Measurements from ENCODE around the gene C19orf67. TPM values are rescaled to one million over a fixed set of nuclear protein-coding genes. Genes with fewer than 3 reads are reported as not detected.

The C19orf67 gene
- total RNA-seq, 1 experiment from 2014 or later, result 0.39 TPM

- Histone ChIP-seq H4K8ac (replicated peaks; ENCODE audit: insufficient read length, low read depth, low read length) (no peak overlapping the region), H3K56ac (ENCODE audit: insufficient read length, low read depth, low read length) (no peak overlapping the region), H3K18ac (ENCODE audit: insufficient read length, low read depth, low read length) (no peak overlapping the region), H3K14ac (ENCODE audit: insufficient read depth, low read length) (no peak overlapping the region), H4K20me1 (ENCODE audit: control insufficient read depth, insufficient read depth, insufficient read length) (no peaks in the 10 kb centered on the region), H3K9me3 (ENCODE audit: control insufficient read depth, low read depth, low read length) (no peaks in the 10 kb centered on the region), H3K4me2 (ENCODE audit: insufficient read depth, insufficient read length, low read length) (no peak overlapping the region), H3K27me3 (ENCODE audit: insufficient read depth, low read length) (no peaks in the 10 kb centered on the region), H2BK5ac (ENCODE audit: insufficient read length, low read length) (no peak overlapping the region), H3T11ph (ENCODE audit: low read length) (no peak overlapping the region), H3K23me2 (ENCODE audit: insufficient read length, low read depth, low read length, poor library complexity, severe bottlenecking) (no peaks in the 10 kb centered on the region), H3K4ac (ENCODE audit: low read depth, low read length) (no peak overlapping the region), H2AK5ac (ENCODE audit: insufficient read length, low read length) (no peak overlapping the region), H3K23ac (ENCODE audit: insufficient read length, low read depth, low read length) (no peak overlapping the region), H3K27ac (ENCODE audit: insufficient read length, low read depth, low read length) (no peak overlapping the region), H2BK12ac (ENCODE audit: insufficient read length, low read depth, low read length) (no peak overlapping the region), H4K91ac (ENCODE audit: insufficient read length, low read depth, low read length) (no peak overlapping the region), H3K79me1 (ENCODE audit: insufficient read depth, low read depth, low read length, poor library complexity, severe bottlenecking) (no peaks in the 10 kb centered on the region), H2BK120ac (ENCODE audit: low read depth, low read length, poor library complexity, severe bottlenecking) (no peak overlapping the region), H2BK15ac (ENCODE audit: low read depth, low read length) (no peak overlapping the region), H3K9ac (ENCODE audit: extremely low read depth, insufficient read length, low read length) (no peak overlapping the region), H3K79me2 (ENCODE audit: insufficient read depth, low read length) (no peaks in the 10 kb centered on the region), H2AFZ (ENCODE audit: low read length) (no peak overlapping the region), H2BK20ac (ENCODE audit: low read depth, low read length, poor library complexity, severe bottlenecking) (no peak overlapping the region), H4K5ac (ENCODE audit: insufficient read length, low read depth, low read length) (no peak overlapping the region), H3K4me1 (ENCODE audit: insufficient read depth, low read length) (no peaks in the 10 kb centered on the region; the same call in 1 of the 2 replicates)
- no peak for TF ChIP-seq CTCF (conservative IDR thresholded peaks at IDR 0.05)
- H3K9me3 Mint-ChIP-seq, result no peaks in the 10 kb centered on the region; a peak in 2 of 5 replicates
- DNase-seq, result no peak
- peaks cover 0 to 4% of the 10 kb centered on the region in 2 experiments; a peak in 1 of 4 replicates for H3K4me1 Mint-ChIP-seq
- WGBS (ENCODE audit: extremely low coverage, insufficient read length, low lambda C conversion rate), result no CpG with 5 or more reads among the region's 2 CpGs
- H3K27ac Mint-ChIP-seq, result no peak overlapping the region
- no peaks in the 10 kb centered on the region for H3K36me3 Mint-ChIP-seq (ENCODE audit: insufficient read depth in 1 of 3, low read depth in 3 of 3)
- H3K4me3 Mint-ChIP-seq, result no peak overlapping the region
- peaks cover 22% of the 10 kb centered on the region for H3K27me3 Mint-ChIP-seq (ENCODE audit: low read depth)
Measured at GRCh38 chr19:14066134-14066533, 19.4 kb downstream of the C19orf67 start.

All from H9 (cell line).